Gastroesophageal sphincter (tissue), 3 donors: Measurements from ENCODE around the gene WWC2.

Source experiments
- POLR2A ChIP-seq, 2 donors: fragments of 450-650 bp; IDR thresholded peaks; one replicate each; pipeline ENCODE4 v1.6.1; 2017; ENCODE audit warnings: antibody characterized with exemption in 2 of 2, mild to moderate bottlenecking in 2 of 2, moderate library complexity in 1 of 2
- POLR2AphosphoS5 ChIP-seq: sonication (generic); formaldehyde crosslinking; IDR thresholded peaks from one replicate; pipeline ENCODE4 v1.6.1; 2017; ENCODE audit warnings: antibody characterized with exemption
- TF ChIP-seq, protein P1 (sequence below), 4 experiments: fragments of 200-600 bp in 2 of 4; fragments of 450-650 bp in 2 of 4; sonication (generic) in 1 of 4; IDR thresholded peaks; one replicate each; pipeline ENCODE4 v1.5.1; 2017 to 2019; ENCODE audit warnings: antibody characterized with exemption in 4 of 4, mild to moderate bottlenecking in 2 of 4, moderate library complexity in 2 of 4

DNA sequence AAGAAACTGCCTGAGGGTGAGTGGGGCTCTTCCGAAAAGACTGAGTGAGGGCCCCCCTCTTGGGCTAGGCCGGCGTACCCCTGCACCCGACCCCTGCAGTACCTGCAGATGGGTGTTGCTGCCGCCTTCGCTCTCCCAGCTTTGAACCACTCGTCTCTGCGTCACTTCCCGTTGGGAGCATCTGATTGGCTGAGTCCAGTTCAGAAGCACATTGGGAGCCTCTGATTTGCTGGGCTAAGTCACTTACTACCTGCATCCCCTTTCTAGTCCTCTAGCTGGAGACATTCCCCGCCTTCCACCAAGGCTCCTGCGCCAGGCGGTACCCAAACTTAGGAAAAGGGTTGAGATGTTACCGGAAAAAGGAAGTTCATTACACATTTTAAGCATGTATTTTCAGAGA is 20.4 kb upstream of the WWC2 start:
- TF ChIP-seq, protein P1, sequence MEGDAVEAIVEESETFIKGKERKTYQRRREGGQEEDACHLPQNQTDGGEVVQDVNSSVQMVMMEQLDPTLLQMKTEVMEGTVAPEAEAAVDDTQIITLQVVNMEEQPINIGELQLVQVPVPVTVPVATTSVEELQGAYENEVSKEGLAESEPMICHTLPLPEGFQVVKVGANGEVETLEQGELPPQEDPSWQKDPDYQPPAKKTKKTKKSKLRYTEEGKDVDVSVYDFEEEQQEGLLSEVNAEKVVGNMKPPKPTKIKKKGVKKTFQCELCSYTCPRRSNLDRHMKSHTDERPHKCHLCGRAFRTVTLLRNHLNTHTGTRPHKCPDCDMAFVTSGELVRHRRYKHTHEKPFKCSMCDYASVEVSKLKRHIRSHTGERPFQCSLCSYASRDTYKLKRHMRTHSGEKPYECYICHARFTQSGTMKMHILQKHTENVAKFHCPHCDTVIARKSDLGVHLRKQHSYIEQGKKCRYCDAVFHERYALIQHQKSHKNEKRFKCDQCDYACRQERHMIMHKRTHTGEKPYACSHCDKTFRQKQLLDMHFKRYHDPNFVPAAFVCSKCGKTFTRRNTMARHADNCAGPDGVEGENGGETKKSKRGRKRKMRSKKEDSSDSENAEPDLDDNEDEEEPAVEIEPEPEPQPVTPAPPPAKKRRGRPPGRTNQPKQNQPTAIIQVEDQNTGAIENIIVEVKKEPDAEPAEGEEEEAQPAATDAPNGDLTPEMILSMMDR (IDR thresholded peaks at IDR 0.05), result no peak
- TF ChIP-seq POLR2A (IDR thresholded peaks at IDR 0.05) (no peak), POLR2AphosphoS5 (no peak)
